ENCODE results near the gene KCNQ1.

- TF ChIP-seq CTCF (IDR thresholded peaks at IDR 0.05) = no peak
- no peak for TF ChIP-seq POLR2AphosphoS5 (IDR thresholded peaks at IDR 0.05)
Measured at GRCh38 chr11:2665526-2666400, 221.0 kb downstream of the KCNQ1 start.

All from sigmoid colon (tissue), 4 donors.